Endodermal cell (in vitro differentiated cells): ENCODE results near the gene PLAGL2. TPM values are rescaled to one million over a fixed set of nuclear protein-coding genes. Genes with fewer than 3 reads are reported as not detected.

Experiments
- DNase-seq: peaks from one replicate; pipeline ENCODE4 v3.0.0-alpha.2; 2017
- H3K27ac ChIP-seq: 2 replicates; pipeline ENCODE4 v1.5.1; 2013; ENCODE audit warnings: mild to moderate bottlenecking, low read depth, low read length, moderate library complexity
- H3K27me3 ChIP-seq: 2 replicates; pipeline ENCODE4 v1.6.1; 2013; ENCODE audit warnings: mild to moderate bottlenecking, low read length, moderate library complexity; ENCODE audit not compliant: insufficient read depth, control insufficient read depth, poor library complexity, severe bottlenecking
- H3K36me3 ChIP-seq: 2 replicates; pipeline ENCODE4 v1.7.0; 2013; ENCODE audit warnings: mild to moderate bottlenecking, low read length, moderate library complexity; ENCODE audit not compliant: control insufficient read depth, insufficient read depth
- H3K4me1 ChIP-seq: one replicate; pipeline ENCODE4 v1.7.0; 2013; ENCODE audit warnings: low read length; ENCODE audit not compliant: control insufficient read depth, insufficient read depth
- H3K4me3 ChIP-seq: 2 replicates; pipeline ENCODE4 v1.5.1; 2013; ENCODE audit warnings: mild to moderate bottlenecking, low read length, moderate library complexity
- H3K9ac ChIP-seq: 2 replicates; pipeline ENCODE4 v1.6.1; 2013; ENCODE audit warnings: mild to moderate bottlenecking, low read length, moderate library complexity; ENCODE audit not compliant: poor library complexity, severe bottlenecking; ENCODE audit errors: extremely low read depth
- H3K9me3 ChIP-seq: 2 replicates; pipeline ENCODE4 v1.6.1; 2013; ENCODE audit warnings: mild to moderate bottlenecking, low read length, moderate library complexity; ENCODE audit not compliant: control insufficient read depth
- H3K27ac Mint-ChIP-seq: 2 replicates; pipeline ENCODE4 v1.8.0; 2020; ENCODE audit warnings: mixed read lengths
- H3K27me3 Mint-ChIP-seq: 2 replicates; pipeline ENCODE4 v1.8.0; 2021; ENCODE audit warnings: mild to moderate bottlenecking, mixed read lengths; ENCODE audit not compliant: insufficient read depth
- H3K36me3 Mint-ChIP-seq: 2 replicates; pipeline ENCODE4 v1.8.0; 2020; ENCODE audit warnings: low read depth, mixed read lengths
- H3K4me1 Mint-ChIP-seq: 2 replicates; pipeline ENCODE4 v1.8.0; 2020; ENCODE audit warnings: mixed read lengths
- H3K4me3 Mint-ChIP-seq: 2 replicates; pipeline ENCODE4 v1.8.0; 2020; ENCODE audit warnings: mild to moderate bottlenecking, moderate library complexity, mixed read lengths
- H3K9me3 Mint-ChIP-seq: 2 replicates; pipeline ENCODE4 v1.8.0; 2020; ENCODE audit warnings: mild to moderate bottlenecking, mixed read lengths
- WGBS, 2 experiments: methylation state at CpG; one replicate each; pipeline versions ENCODE4 v1.1.5 to v1.1.7; 2013; ENCODE audit warnings: missing lambda C conversion rate in 2 of 2, mixed read lengths in 1 of 2; ENCODE audit not compliant: insufficient coverage in 1 of 2, insufficient read length in 1 of 2; 5-methylcytosine and 5-hydroxymethylcytosine counted together
- total RNA-seq, 2 donors: library from RNA; stranded (reverse); fragmentation: NEBNext Ultra II Directional in 1 of 2; extraction: Animal tissue kit (Norgen Biotek cat#: 25700) in 1 of 2; gene quantifications; 2 replicates in 1 of 2; 3 replicates in 1 of 2; pipeline ENCODE4 v1.2.1, GENCODE V29; 2021
- TF ChIP-seq, protein P1 (sequence below): fragments of 200-600 bp; sonication (generic); conservative IDR thresholded peaks from 2 replicates; pipeline ENCODE4 v1.5.0; 2021; ENCODE audit warnings: antibody characterized with exemption, mild to moderate bottlenecking

The PLAGL2 gene
- total RNA-seq, 2 donors from 2014 or later = 25.5 to 34.5 TPM

DNA sequence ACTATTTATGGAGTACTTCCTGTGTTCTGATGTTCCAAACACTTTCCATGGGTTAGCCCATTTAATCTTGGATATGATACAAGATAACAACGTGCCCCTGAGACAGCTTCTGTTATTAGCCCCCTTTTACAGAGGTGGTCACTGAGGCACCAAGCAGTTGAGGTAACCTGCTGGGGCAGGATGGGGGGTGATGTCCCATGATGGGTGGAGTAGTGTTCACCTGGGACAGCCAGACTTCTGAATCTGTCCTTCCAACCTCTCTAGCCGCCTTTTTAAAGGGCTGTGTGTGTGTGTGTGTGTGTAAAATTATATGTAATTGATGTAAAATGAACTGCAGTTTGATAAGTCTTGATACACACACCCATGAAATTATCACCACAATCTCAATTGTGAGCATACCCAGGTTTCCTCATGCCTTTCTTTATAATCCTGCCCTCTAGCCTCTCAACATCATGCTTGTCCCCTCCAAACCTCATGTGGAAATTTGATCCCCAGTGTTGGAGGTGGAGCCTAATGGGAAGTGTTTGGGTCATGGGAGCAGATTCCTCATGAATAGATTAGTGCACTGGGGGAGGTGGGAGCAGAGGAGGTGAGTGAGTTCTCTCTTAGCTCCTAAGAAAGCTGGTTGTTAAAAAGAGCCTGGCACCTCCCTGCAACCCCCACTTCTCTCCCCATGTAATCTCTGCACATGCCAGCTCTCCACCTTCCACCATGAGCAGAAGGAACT, 39.2 kb downstream of the PLAGL2 start:
- peak; percentile 80 for DNase-seq
- 96% methylated on average over 2 of the region's 2 CpGs; no CpG with 5 or more reads in 1 of the 2 experiments for WGBS, 2 experiments

DNA sequence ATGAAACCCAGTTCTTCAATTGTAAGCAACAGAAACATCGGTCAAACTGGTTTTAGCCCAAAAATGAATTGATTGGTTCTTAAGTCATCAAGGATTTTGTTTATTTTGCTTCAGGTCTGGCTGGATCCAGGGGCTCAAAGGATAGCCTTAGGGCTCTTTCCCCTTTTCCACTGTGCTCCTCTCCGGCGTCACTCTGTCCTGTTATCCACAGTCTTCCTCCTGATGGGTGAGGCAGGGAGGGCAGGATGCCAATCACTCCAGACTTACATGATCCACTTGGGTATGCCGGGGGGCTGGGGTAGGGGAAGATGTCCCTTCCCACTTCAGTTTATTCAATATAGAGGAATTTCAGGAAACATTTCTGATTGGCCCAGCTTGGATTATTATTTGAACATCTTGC, 40.0 kb downstream of the PLAGL2 start:
- H3K4me1 ChIP-seq = no peaks in the 10 kb centered on the region
- 96 to 100% methylated on average over 1 to 4 of the region's 4 CpGs for WGBS, 2 experiments
- Mint-ChIP-seq H3K4me3 (no peak overlapping the region), H3K4me1 (peaks cover 7% of the 10 kb centered on the region), H3K9me3 (no peaks in the 10 kb centered on the region), H3K27me3 (peaks cover 4% of the 10 kb centered on the region), H3K27ac (no peak overlapping the region), H3K36me3 (peaks cover 42% of the 10 kb centered on the region)
- H3K4me3 ChIP-seq = no peak overlapping the region
- no peak overlapping the region for H3K27ac ChIP-seq
- no peaks in the 10 kb centered on the region for H3K27me3 ChIP-seq
- no peaks in the 10 kb centered on the region for H3K9me3 ChIP-seq
- no peak overlapping the region for H3K9ac ChIP-seq
- DNase-seq = no peak
- H3K36me3 ChIP-seq = peaks cover 20% of the 10 kb centered on the region
- TF ChIP-seq, protein P1, sequence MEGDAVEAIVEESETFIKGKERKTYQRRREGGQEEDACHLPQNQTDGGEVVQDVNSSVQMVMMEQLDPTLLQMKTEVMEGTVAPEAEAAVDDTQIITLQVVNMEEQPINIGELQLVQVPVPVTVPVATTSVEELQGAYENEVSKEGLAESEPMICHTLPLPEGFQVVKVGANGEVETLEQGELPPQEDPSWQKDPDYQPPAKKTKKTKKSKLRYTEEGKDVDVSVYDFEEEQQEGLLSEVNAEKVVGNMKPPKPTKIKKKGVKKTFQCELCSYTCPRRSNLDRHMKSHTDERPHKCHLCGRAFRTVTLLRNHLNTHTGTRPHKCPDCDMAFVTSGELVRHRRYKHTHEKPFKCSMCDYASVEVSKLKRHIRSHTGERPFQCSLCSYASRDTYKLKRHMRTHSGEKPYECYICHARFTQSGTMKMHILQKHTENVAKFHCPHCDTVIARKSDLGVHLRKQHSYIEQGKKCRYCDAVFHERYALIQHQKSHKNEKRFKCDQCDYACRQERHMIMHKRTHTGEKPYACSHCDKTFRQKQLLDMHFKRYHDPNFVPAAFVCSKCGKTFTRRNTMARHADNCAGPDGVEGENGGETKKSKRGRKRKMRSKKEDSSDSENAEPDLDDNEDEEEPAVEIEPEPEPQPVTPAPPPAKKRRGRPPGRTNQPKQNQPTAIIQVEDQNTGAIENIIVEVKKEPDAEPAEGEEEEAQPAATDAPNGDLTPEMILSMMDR = no peak

More for the DNA sequence above, 39.2 kb downstream of the PLAGL2 start:
- Mint-ChIP-seq H3K36me3 (peaks cover 37% of the 10 kb centered on the region), H3K9me3 (no peaks in the 10 kb centered on the region), H3K27ac (peak overlapping the region; percentile 65), H3K27me3 (peaks cover 4% of the 10 kb centered on the region), H3K4me1 (peaks cover 7% of the 10 kb centered on the region), H3K4me3 (no peak overlapping the region)
- peaks cover 16% of the 10 kb centered on the region for H3K36me3 ChIP-seq
- no peak overlapping the region for H3K27ac ChIP-seq
- no peak overlapping the region for H3K4me3 ChIP-seq
- TF ChIP-seq, protein P1 = no peak
- no peaks in the 10 kb centered on the region for H3K9me3 ChIP-seq
- no peaks in the 10 kb centered on the region for H3K4me1 ChIP-seq
- H3K27me3 ChIP-seq = no peaks in the 10 kb centered on the region
- H3K9ac ChIP-seq = no peak overlapping the region

DNA sequence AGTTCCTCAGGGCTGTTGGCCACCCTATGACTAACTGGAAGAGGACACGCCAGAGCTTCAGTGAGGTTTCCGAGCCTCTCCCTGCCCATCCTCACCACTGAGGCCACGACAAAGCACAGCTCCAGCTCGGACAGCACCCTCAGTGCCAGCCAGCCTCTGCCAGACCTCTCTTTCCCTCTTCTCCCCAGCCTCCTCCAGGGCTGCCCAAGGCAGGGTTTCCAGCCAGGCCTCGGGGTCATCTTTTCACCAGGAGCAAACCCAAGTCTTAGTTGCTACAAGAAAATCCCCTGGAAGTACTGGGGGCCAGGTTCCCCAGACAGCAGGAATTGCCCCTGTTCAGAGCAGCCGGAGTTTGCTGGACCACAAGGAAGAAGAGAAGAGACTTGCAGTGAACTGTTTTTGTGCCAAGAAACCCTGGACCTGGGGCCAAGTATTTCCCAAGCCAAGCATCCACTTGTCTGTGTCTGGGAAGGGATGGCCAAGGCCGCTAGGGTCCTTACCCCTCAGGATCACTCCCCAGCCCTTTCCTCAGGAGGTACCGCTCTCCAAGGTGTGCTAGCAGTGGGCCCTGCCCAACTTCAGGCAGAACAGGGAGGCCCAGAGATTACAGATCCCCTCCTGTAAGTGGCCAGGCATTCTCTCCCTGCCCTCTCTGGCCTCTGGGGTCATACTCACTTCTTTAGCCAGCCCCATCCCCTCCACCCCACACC, 41.6 kb downstream of the PLAGL2 start:
- peaks cover 7% of the 10 kb centered on the region for H3K4me1 Mint-ChIP-seq
- 91 to 92% methylated on average over 8 of the region's 8 CpGs for WGBS, 2 experiments
- TF ChIP-seq, protein P1 = no peak
- Histone ChIP-seq H3K4me3 (no peak overlapping the region), H3K36me3 (peaks cover 36% of the 10 kb centered on the region), H3K9ac (no peak overlapping the region), H3K27me3 (no peaks in the 10 kb centered on the region), H3K27ac (no peak overlapping the region), H3K4me1 (no peaks in the 10 kb centered on the region), H3K9me3 (no peaks in the 10 kb centered on the region)
- H3K27ac Mint-ChIP-seq = no peak overlapping the region
- peaks cover 2% of the 10 kb centered on the region for H3K27me3 Mint-ChIP-seq
- H3K9me3 Mint-ChIP-seq = no peaks in the 10 kb centered on the region
- H3K4me3 Mint-ChIP-seq = no peak overlapping the region
- no peak for DNase-seq
- H3K36me3 Mint-ChIP-seq = peaks cover 58% of the 10 kb centered on the region
